ENCODE measurements around the gene UBQLN4.
A peak's percentile ranks its signal among the peaks of the same experiment; 100 is the strongest.

Gene UBQLN4

DNA sequence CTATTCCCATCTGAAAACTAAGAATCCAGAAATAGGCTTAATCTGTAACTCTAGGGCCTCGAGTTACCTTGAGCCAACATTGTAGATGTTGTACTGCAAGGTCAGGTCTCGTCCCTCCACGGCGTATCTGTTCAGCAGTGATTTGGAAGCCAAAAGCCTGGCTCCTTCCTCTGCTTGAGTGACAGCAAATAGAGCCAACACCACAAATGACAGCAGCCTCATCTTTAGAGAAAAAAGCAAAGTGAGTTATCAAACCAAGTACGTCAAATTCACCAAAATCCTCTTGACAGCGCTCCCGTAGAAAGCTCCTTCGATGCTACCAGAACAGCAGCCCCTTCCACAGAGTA lies 33.7 kb downstream of the UBQLN4 start:
- DNase-seq (ENCODE audit: low read depth in 2 of 2) = no peak

DNA sequence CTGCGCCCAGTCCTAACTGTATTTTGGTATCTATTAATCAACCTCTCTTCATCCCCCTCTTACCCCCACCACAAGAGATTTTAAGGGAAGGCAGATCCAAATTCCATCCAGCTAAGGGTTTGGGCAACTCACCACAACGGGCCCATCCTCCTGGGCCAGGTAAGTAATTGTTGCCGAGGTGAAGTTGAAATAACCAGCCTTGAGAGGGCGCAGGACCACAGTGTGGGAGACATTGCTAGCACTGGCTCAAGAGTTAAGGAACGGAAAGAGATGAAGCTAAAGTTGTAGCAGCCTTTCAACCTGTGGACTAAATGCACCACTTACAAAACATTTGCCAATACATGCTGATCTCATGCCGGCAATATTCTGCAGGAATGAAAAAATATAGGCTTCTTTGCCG lies 38.8 kb downstream of the UBQLN4 start:
- DNase-seq (ENCODE audit: low read depth in 2 of 2) = no peak

DNA sequence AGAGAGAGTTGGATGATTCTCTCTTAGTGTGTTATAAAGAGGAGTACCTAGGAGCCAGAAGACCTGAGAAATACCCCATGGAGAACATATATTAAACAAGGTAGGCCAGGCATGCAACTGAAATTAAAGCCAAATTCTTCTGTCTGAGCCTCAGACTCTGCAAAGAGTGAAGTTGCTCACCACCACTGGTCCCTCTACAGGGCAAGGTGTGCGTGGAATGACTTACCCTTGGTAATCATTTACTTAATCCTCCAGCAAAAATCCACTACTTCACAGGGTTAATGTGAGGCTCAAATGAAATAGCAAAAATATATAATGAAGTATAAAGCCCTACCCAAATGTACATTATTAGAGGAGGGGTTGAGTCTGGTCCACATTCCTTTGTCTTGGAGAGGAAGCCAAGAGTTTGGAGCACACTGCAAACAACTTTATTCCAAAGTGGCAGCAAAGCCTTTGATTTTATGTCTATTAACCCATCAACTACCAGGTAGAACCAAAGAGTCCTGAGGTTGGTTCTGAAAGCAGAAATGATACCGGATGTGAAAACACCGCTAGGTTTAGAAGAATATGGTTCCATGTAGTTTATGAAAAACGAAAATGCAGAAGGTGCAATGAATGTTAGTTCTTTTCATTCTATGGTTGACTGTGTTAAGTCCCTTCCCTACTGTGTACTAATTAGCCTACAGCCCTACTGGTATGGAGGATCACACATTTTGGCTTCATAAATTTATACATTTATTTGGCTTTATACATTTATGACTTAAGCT lies 41.4 kb downstream of the UBQLN4 start:
- DNase-seq (ENCODE audit: low read depth in 2 of 2) = no peak

DNA sequence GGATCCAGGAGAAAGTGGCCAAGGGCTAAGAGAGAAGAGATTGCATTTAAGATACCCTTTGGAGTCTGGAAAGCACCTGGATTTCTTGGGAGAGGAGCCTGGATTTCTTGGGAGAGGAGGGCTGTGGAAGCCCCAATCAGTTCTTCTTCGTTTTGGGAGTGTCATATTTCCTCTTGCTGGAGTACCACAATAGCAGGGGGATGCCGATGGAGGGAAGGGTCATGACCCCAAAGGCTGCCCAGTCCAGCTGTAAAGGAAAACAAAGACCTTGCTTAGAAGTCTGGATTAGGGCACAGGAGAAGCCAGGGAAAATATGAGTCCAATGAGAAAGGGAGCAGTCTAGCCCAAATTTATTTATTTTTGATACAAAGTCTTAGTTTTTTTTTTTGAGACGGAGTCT lies 44.2 kb downstream of the UBQLN4 start:
- DNase-seq (ENCODE audit: low read depth in 2 of 2) = no peak

DNA sequence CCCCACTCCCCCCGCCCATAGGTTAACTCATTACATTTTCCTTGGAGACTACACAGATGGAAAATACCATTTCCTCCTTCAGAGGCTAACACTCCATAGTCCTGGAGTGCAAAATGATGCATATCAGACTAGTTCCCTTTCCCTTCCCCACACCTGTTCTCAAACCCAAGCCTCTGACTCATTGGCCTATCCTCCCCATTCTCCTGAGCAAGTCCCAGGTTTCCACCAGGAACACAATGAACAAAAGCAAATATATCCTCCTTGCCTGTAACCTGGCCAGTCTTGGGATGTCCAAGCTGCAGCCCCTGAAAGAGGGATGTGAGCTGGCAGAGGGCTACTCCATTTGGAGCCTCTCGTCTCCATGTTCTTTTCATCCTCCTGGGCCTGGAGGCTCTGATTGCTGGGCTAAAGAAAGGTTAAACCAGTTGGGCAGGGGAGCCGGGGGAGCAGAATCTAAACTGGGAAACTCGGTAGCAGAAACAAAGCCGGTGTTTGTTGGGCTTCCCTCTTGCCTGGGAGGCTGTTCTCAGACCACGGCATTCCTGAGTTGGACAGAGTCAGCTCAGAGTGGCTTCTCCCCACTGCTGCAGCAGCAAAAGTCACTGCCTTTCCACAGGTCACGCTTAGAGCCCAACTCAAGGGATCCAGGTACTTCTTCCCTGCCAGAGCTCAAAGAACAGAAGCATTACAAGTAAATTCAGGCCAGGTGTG lies 46.8 kb downstream of the UBQLN4 start:
- DNase-seq (ENCODE audit: low read depth in 2 of 2) = no peak

DNA sequence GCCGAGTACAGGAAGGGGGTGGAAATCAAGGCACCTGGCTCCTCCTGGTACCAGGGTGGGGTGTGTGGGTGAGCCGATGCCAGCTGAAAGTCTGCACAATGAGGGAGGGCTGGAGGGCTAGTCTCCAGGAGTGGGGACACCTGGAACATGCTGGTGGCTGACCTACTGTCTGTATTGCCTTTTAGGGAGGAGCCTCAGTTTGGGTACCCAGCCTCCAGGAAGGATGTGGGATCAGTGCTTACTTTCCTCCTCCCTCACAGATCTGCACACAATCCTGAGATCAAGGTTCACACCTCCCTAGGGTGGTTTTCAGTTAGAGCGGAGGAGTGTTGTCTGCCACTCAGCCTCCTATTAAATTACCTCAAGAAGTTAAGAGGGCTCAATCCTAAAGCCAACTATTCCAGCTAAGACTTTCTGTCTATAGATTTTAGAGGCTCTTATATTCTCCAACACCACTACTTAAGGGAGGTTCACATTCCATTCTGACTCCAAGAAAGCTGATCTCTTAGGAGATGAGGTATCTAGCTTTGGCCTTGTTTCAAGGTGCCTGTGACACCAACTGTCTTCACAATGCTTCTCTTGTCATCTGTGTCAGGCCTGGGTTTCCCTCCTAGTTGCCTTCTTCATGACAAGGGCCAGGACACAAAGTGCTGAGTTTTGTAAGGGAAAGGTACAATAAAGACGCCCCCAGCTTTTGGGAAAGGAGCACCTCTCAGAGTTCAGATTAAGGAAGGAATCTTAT lies 48.6 kb downstream of the UBQLN4 start:
- no peak for DNase-seq (ENCODE audit: low read depth in 2 of 2)

DNA sequence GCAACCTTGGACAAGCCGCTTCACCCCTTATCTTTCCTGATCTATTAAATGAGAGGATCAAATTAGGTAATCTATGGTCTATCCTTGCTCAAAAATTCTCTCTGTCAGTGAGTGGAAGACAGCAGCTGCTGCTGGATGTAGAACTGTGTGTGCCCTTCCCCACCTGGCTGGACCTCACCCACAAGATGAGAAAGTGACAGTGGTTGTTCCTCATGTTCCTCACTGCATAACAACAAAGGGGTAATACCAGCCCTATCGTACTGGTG lies 49.7 kb downstream of the UBQLN4 start:
- no peak for DNase-seq (ENCODE audit: low read depth in 2 of 2)

DNA sequence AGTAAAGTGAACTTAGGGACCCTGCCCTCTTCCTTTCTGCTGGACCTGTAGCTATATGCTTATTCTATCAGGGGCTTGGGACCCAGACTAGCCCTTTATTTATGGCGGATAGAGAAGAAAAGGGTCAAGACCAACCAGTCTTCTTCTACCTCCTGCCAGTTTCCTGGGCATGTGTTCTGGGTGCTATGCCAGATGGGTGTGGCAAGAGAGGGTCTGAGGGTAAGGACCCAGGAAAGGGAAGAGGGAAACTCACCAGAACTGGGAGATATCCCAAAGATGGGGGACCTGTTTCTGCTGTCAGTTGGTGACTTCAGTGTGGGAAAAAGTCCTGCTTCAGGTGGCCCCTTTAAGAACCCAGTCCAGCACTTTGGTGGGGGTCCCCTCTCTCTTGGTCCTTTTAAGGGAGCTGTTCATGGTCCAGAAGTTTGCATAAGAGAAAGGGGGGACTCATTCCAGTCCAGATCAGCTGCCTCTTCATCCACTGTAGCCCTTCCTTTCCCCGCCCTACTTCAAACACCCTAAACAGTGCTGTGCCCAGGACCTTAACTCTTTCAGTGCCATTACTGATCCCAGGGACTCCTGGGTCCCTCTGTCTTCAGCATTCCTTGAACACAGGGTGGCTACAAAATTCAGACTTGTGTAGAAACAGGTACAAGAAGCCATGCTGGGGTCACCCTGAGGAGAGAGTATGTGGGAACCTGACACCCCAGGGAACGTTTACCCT lies 51.2 kb downstream of the UBQLN4 start:
- no peak for DNase-seq (ENCODE audit: low read depth in 2 of 2)

DNA sequence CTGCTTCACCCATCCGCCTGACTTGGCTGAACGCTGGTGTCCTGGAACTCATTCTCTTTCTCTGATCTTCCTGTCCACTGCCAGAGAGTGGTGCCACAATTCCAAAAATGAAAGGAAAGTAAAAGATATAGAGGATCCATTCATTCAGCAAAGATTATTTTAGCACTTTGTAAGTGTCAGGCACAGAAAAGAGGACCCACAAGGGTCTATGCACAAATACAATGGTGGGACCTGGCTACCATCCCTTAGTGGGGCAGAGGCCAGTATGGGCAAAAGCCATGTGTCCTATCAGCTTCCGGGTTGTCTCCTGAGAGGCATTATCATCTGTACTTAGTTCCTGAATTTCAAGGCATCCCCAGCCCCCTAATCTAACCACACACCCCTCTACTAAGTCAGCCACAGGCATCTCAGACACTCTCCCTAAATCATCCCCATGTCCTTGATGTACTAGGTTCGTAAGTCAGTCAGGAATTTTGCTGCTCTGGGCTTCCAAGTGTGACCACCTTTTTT lies 51.9 kb downstream of the UBQLN4 start:
- no peak for DNase-seq (ENCODE audit: low read depth in 2 of 2)

DNA sequence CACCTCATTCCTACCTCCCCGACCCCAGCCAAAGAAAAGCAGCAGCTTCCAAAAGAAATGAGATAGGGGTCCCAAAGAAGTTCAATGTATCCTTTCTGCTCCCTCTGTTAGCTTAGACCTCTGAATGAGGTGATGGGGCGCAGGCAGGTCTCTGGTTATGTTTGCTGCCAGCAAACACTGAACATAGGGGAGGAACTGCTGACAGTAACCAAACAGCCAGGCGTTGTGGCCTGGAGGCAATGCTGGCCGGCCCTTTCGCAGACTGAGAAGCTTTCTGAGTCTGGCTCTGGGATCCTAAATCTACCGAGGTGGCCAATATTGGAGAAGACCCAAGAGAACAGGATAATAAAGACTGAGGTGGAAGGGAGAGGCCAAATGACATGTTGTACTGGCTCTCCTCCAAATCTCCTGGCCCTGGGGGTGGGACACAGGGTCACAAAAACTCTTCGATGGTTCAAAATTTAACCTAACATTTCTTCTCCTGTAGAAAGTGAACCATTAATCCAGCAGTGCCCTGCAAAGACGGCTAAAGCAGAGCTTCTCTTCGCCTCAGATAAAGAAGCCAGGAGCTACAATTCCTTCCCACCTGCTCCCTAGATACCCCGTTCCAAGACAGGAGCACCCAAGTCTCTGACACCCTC lies 52.5 kb downstream of the UBQLN4 start:
- DNase-seq (ENCODE audit: low read depth in 2 of 2) = no peak

DNA sequence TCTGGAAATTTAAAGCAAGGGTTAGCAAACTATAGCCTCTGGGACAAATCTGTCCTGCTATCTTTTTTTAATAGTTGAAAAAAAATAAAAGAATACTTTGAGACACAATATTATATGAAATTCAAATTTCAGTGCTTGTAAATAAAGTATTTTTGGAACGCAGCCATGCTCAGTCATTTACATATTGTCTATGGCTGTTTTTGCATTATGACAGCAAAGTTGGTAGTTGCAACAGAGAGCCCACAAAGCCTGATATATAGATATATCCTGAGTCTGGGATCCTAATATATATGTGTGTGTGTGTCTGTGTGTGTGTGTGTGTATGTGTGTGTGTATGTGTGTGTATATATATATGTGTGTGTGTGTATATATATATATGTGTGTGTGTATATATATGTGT lies 53.6 kb downstream of the UBQLN4 start:
- no peak for DNase-seq (ENCODE audit: low read depth in 2 of 2)

DNA sequence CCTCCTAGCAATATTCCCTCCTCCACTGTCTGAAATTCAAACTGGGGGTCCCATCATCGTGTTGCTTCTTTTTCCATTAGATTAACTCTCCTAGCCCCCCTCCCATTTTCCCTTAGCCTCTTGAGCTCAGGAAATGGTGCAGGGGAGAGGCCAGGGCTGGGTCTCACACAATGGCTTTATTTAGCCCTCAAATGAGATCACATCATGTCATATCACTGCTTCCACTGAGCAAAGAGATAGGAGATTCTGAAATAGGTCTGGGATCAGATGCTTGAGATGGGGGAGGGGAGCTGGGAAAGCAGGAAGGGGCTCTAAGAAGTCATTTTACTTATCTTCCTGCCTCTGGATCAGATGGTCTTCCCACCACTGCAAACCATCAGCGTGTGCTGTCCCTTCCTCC lies 57.4 kb downstream of the UBQLN4 start:
- DNase-seq (ENCODE audit: low read depth in 2 of 2) = no peak

DNA sequence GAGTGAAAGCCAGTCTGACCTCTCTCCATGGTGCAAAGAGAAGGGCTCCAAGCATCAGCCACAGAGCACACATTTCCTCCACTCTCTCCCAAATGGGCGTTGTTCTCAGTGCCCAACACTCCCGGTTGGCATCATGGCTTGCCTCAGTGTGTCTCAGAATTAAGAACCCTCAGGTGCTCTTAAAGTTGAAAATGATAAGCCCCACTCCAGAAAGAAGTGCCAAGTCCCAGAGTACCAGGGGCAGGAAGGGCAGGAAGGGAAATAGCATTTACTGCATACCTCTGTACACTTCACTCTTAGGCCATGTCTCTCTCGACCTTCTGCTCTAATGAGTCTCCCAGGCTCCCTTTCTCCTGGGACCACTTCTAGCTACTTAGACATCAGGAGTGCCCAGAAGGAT lies 60.0 kb downstream of the UBQLN4 start:
- no peak for DNase-seq (ENCODE audit: low read depth in 2 of 2)

DNA sequence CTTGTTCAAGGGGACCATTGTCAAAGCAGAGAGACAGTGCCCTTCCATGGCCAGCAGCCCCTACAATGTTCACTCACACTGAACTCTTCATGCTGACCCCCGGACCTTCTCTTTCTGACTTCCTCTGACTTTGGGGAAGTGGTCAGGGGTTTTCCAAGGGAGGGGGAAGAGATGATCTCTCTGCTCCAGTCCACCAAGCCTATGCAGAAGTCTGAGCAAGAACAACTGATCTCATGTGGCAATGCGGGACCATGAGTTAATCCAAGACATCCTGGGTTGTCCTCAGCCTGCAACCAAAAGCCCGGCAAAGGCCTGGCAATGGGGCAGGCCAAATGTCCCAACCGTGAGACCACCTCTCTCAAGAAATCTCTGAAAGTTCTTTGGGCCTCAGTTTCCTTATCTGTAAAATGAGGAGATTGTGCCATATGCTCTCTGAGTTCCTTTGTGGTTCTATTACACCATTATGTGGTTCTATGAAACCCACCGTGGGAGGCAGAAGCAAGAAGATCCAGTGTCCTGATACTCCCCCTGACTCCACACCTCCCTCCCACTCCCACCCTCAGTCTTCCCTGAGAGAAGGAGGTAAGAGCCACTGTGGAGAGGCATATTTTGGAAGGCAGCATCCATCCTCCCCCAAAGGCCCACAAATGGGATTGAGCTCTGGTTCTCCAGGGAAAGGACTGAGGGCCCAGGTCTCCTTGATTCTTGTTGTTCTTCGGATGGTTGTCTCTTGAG lies 63.4 kb downstream of the UBQLN4 start:
- no peak for DNase-seq (ENCODE audit: low read depth in 2 of 2)

DNA sequence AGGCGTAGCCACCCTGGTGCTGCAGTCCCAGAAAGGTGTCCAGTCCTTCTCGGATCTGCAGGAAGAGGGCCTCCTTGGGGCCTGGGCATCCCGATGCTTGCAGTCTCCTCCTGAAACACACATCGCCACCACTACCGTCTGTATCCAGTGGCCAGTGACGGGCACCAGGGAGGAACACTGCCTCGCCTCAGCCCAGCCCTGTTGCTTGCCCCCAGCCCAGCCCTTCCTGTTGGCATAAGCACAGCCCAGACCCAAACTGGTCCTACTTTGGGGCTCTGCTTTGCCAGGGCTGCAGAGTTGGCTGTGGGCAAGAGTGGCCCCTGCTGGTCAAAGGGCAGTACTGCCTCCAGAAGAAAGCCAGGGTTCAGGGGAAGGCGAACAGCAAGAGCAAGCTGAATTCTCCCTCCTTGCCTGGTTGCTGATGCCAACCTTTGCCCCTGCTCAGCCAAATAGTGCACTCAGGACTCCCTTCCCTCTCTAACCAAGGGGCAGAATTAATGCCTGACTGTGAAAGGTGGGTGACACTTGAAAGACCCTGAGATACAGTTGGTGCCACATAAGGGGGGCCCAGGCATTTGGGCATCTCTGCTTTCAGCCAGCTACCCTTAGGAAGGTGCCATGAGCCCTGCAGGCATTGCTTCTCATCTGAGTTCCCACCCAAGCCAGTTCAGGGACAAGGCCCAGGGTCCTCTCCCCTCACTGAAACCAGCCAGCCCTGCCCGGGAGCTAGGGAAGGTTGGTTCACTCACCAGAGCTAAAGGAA lies 64.2 kb downstream of the UBQLN4 start:
- DNase-seq (ENCODE audit: low read depth in 2 of 2) = peak; percentile 56 to 65
